HepG2 (cell line): ENCODE measurements around the gene CDNF. TPM values are rescaled to one million over a fixed set of nuclear protein-coding genes. Genes with fewer than 3 reads are reported as not detected.

Experiments used
- BRD4 ChIP-seq: sonication (generic); formaldehyde crosslinking; IDR thresholded peaks from 2 replicates; pipeline ENCODE4 v1.4.0; 2020; ENCODE audit warnings: missing genetic modification reagents
- CEBPG ChIP-seq: IDR thresholded peaks from 2 replicates; pipeline ENCODE4 v1.6.1; 2016
- CHD4 ChIP-seq: fragments of 200-600 bp; sonication (generic); IDR thresholded peaks from 2 replicates; pipeline ENCODE4 v1.7.0; 2017; ENCODE audit warnings: mild to moderate bottlenecking, low read length, borderline replicate concordance
- CREM ChIP-seq, 2 experiments: sonication (generic) in 1 of 2; formaldehyde crosslinking in 1 of 2; IDR thresholded peaks; 2 replicates each; pipeline versions ENCODE4 v1.4.0 to v1.6.1; 2016 to 2020; ENCODE audit warnings: antibody characterized with exemption in 1 of 2, mild to moderate bottlenecking in 1 of 2, missing genetic modification reagents in 1 of 2
- FOXM1 ChIP-seq: sonication (generic); formaldehyde crosslinking; IDR thresholded peaks from 2 replicates; pipeline ENCODE4 v1.5.0; 2020; ENCODE audit warnings: missing genetic modification reagents
- HOXA3 ChIP-seq: sonication (generic); formaldehyde crosslinking; IDR thresholded peaks from 2 replicates; pipeline ENCODE4 v1.5.0; 2020; ENCODE audit warnings: missing genetic modification reagents
- ISL2 ChIP-seq: sonication (generic); formaldehyde crosslinking; IDR thresholded peaks from 2 replicates; pipeline ENCODE4 v1.5.0; 2020; ENCODE audit warnings: missing genetic modification reagents
- SRSF1 ChIP-seq: fragments of 200-400 bp; formaldehyde crosslinking; optimal IDR thresholded peaks from 2 replicates; pipeline ENCODE3; 2017; ENCODE audit warnings: mild to moderate bottlenecking, low read depth, low read length, moderate library complexity
- SYNCRIP ChIP-seq: fragments of 200-400 bp; formaldehyde crosslinking; IDR thresholded peaks from 2 replicates; pipeline ENCODE4 v1.6.1; 2018; ENCODE audit warnings: mild to moderate bottlenecking, low read depth, low read length; ENCODE audit not compliant: insufficient read depth
- TFDP1 ChIP-seq: IDR thresholded peaks from 2 replicates; pipeline ENCODE4 v1.6.1; 2016; ENCODE audit warnings: missing compliant biosample characterization, missing genetic modification reagents, borderline replicate concordance
- XRCC5 ChIP-seq: fragments of 200-400 bp; formaldehyde crosslinking; optimal IDR thresholded peaks from 2 replicates; pipeline ENCODE3; 2017; ENCODE audit warnings: mild to moderate bottlenecking, low read length
- ZBTB26 ChIP-seq: IDR thresholded peaks from 2 replicates; pipeline ENCODE4 v1.6.1; 2016; ENCODE audit warnings: missing compliant biosample characterization, missing genetic modification reagents, borderline replicate concordance
- ZNF260 ChIP-seq: sonication (generic); formaldehyde crosslinking; IDR thresholded peaks from 2 replicates; pipeline ENCODE4 v1.4.0; 2020; ENCODE audit warnings: missing genetic modification reagents, low read depth, mild to moderate bottlenecking, borderline replicate concordance
- ZNF432 ChIP-seq: sonication (generic); formaldehyde crosslinking; IDR thresholded peaks from 2 replicates; pipeline ENCODE4 v1.5.0; 2020; ENCODE audit warnings: missing genetic modification reagents, mild to moderate bottlenecking, borderline replicate concordance
- ZNF510 ChIP-seq: sonication (generic); formaldehyde crosslinking; IDR thresholded peaks from 2 replicates; pipeline ENCODE4 v1.4.0; 2020; ENCODE audit warnings: low read depth, mild to moderate bottlenecking, missing genetic modification reagents
- ZNF512 ChIP-seq: sonication (generic); formaldehyde crosslinking; IDR thresholded peaks from 2 replicates; pipeline ENCODE4 v1.4.0; 2020; ENCODE audit warnings: mild to moderate bottlenecking, missing genetic modification reagents
- ZNF619 ChIP-seq: sonication (generic); formaldehyde crosslinking; IDR thresholded peaks from 2 replicates; pipeline ENCODE4 v1.4.0; 2020; ENCODE audit warnings: mild to moderate bottlenecking, missing genetic modification reagents
- ZNF709 ChIP-seq: sonication (generic); formaldehyde crosslinking; IDR thresholded peaks from 2 replicates; pipeline ENCODE4 v1.5.0; 2020; ENCODE audit warnings: mild to moderate bottlenecking, missing genetic modification reagents
- ZNF780A ChIP-seq: sonication (generic); formaldehyde crosslinking; IDR thresholded peaks from 2 replicates; pipeline ENCODE4 v1.8.0; 2022; ENCODE audit warnings: mild to moderate bottlenecking, missing genetic modification reagents, moderate library complexity
- ZNF816 ChIP-seq: sonication (generic); formaldehyde crosslinking; IDR thresholded peaks from 2 replicates; pipeline ENCODE4 v1.8.0; 2022; ENCODE audit warnings: missing genetic modification reagents, mild to moderate bottlenecking, borderline replicate concordance
- polyA plus RNA-seq, 8 experiments: library from polyadenylated mRNA; depleted of rRNA in 3 of 8; stranded (reverse) in 7 of 8; unstranded in 1 of 8; fragments of >200 nt; fragmentation: Illumina TruSeq in 4 of 8; extraction: Trizol in 4 of 8; gene quantifications; 2 replicates each; pipeline versions ENCODE4 v1.2.1 to v1.2.3, GENCODE V29; 2011 to 2016; ENCODE audit warnings: low read depth in 4 of 8, missing spikeins in 1 of 8, mixed read lengths in 1 of 8; ENCODE audit not compliant: insufficient read depth in 1 of 8
- total RNA-seq, 5 experiments: library from RNA; depleted of rRNA; stranded (reverse); fragments of >200 nt; fragmentation: Illumina TruSeq; extraction: Trizol; gene quantifications; 2 replicates each; pipeline ENCODE4 v1.2.3, GENCODE V29; 2016; ENCODE audit warnings: low read depth in 1 of 5

CDNF gene
- total and polyA plus RNA-seq, 2 of the 13 experiments (the other 11 are each of a cell fraction or from before 2014, with no cell fraction given) = 0.29 to 0.33 TPM

- TF ChIP-seq CHD4 (0 out of 2 replicates have a peak, but pooled peaks have one; percentile 29), ZNF816 (CRISPR knock-in tag) (0 out of 2 replicates have a peak, but pooled peaks have one; percentile 22), SYNCRIP (no peak), FOXM1 (no peak), CEBPG (CRISPR knock-in tag) (0 out of 2 replicates have a peak, but pooled peaks have one; percentile 3), HOXA3 (CRISPR knock-in tag) (peak; percentile 83), ZNF619 (no peak), ZNF512 (no peak), ZNF260 (CRISPR knock-in tag) (no peak), ZNF709 (peak; percentile 76; the same call in 1 of the 2 replicates), ZNF780A (CRISPR knock-in tag) (no peak), TFDP1 (peak; percentile 94), CREM (IDR thresholded peaks at IDR 0.05) (peak; percentile 25; the same call in 1 of the 2 replicates), CREM (CRISPR knock-in tag; IDR thresholded peaks at IDR 0.05) (no peak), SRSF1 (no peak), ZBTB26 (CRISPR knock-in tag) (no peak; the same call in none of the 2 replicates), ISL2 (peak; percentile 52), ZNF432 (no peak), XRCC5 (no peak), BRD4 (CRISPR knock-in tag) (peak; percentile 86), ZNF510 (CRISPR knock-in tag) (peak; percentile 44; the same call in 1 of the 2 replicates)
Measured at GRCh38 chr10:14878266-14879123, 40.7 kb upstream of the CDNF start, which contains the start of gene SUV39H2 (continued).
